ENCODE results near the gene DMRT1. TPM values are rescaled to one million over a fixed set of nuclear protein-coding genes. Genes with fewer than 3 reads are reported as not detected.

DMRT1 gene
- total RNA-seq, 1 experiment from 2014 or later: not detected

DNA sequence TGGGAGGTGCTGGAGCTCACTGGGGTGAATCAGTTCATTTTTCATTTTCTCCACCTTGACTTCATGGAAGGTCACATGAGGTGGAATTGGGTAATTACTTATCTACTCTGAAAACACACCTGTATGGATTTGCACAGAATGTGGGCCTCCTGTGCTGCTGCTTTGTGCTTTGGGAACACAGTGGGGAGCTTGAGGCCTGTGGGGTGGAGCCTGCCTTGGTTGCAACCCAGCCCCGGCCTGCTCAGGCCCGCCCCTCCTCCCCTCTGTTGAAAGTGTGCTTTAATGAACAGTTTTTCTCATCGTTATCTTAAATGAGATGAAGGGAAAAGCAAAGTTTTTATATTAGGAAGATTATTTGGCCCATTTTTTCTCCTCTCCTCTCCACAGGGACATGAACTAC is 106.5 kb downstream of the DMRT1 start:
- H3K4me3 ChIP-seq: no peak overlapping the region
- no peaks in the 10 kb centered on the region for H3K36me3 ChIP-seq
- H3K9me3 ChIP-seq: no peaks in the 10 kb centered on the region
- no peak for DNase-seq
- H3K27me3 ChIP-seq: peaks cover 8% of the 10 kb centered on the region; the same call in 1 of the 2 replicates

DNA sequence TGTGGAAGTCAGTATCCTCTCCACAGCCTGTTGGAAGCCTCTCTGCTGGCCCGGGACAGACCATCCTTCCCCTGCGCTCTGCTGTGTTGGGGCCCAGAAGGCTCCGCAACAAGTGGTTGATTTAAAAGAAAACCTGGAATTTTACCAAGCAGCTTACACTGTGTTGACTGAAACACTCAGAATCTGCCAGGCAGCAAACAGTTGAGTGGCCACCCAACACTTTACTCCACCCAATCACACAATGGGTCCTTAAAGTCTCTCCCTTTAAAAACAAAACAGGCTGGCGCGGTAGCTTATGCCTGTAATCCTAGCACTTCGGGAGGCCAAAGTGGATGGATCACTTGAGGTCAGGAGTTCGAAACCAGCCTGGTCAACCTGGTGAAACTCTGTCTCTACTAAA is 107.0 kb downstream of the DMRT1 start:
- H3K9me3 ChIP-seq: no peaks in the 10 kb centered on the region
- no peak for DNase-seq
- H3K27me3 ChIP-seq: peaks cover 8% of the 10 kb centered on the region; the same call in 1 of the 2 replicates
- no peaks in the 10 kb centered on the region for H3K36me3 ChIP-seq
- no peak overlapping the region for H3K4me3 ChIP-seq

DNA sequence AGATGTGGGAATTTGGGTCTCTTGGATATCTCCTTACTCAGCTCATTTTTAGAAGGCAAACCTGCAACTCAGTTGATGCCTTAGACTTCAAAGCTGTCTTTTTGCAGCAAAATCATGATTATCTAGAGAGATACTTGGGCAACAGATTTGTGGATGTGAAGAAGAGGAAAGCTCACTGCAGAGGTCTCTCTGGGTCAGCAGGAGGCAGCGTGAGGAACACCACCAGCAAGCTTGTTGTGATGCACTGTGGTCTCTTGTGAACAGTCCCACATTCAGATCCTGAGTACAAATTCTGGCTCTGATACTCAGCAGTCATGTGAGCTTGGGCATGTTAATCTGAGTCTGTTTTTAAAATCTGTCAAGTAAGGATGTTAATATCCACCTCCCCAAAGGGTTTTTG is 108.6 kb downstream of the DMRT1 start:
- Histone ChIP-seq H3K4me3 (no peak overlapping the region), H3K36me3 (no peaks in the 10 kb centered on the region), H3K9me3 (no peaks in the 10 kb centered on the region), H3K27me3 (peaks cover 10% of the 10 kb centered on the region; the same call in 1 of the 2 replicates)
- no peak for DNase-seq

DNA sequence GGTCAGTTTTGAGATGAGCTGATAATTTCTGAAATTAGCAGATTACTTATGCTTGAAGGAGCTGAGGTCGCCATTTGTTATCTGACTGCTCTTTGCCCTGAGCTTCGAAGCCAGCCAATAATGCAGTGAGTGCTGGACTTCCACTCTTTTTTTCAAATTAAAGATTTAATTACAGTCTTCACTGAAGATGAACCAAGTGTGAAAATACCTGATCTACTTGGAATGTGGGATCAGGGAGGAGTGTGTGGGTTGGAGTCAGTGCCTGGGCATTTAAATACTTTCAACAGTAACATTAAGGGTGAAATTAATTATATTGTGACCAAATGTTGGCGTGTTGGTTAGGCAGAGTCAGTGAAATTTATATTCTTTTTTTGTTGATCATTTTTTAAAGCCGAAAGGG is 111.0 kb downstream of the DMRT1 start:
- no peak for DNase-seq
- Histone ChIP-seq H3K4me3 (no peak overlapping the region), H3K27me3 (peaks cover 10% of the 10 kb centered on the region), H3K36me3 (no peaks in the 10 kb centered on the region), H3K9me3 (no peaks in the 10 kb centered on the region)

DNA sequence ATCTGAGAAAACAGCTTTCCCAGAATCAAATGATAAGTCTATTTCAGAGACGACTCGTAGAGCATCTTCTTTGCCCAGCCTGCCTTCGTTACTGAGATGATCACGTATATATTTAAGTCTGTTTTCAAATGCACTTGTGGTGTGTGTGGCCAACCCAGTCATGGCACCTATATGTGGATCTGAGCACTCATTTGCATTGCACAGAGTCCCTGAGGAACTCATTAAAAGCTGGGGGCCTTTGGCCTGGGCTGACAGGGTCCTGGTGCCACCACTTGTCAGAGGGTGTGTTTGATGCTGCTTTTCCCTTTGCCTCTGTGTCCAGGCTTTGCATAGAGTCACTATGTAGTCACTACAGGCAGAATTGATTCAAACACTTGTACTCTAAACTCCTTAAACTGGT is 117.6 kb downstream of the DMRT1 start:
- Histone ChIP-seq H3K9me3 (no peaks in the 10 kb centered on the region), H3K36me3 (no peaks in the 10 kb centered on the region), H3K27me3 (no peaks in the 10 kb centered on the region; the same call in none of the 2 replicates), H3K4me3 (no peak overlapping the region)
- no peak for DNase-seq

DNA sequence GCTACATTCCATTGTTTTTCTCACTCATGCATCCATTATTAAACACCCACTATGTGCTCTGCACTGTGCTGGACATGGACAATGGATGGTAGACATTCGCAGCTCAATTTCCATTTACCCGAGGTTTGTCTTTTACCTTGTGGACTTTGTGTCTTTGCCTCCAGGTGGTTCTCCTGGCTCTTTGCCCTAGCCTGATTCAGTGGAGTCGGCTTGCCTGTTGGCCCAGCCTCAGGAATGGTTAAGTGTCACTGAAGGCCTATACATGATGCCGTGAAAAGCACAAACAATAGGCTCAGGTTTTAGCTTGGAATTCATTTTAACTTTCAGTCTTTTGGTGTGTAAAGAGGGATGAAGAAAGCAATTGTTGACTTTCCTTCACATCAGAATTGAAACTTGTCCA is 118.4 kb downstream of the DMRT1 start:
- no peak for DNase-seq
- H3K27me3 ChIP-seq: no peaks in the 10 kb centered on the region; the same call in none of the 2 replicates
- H3K4me3 ChIP-seq: no peak overlapping the region
- no peaks in the 10 kb centered on the region for H3K9me3 ChIP-seq
- H3K36me3 ChIP-seq: no peaks in the 10 kb centered on the region

DNA sequence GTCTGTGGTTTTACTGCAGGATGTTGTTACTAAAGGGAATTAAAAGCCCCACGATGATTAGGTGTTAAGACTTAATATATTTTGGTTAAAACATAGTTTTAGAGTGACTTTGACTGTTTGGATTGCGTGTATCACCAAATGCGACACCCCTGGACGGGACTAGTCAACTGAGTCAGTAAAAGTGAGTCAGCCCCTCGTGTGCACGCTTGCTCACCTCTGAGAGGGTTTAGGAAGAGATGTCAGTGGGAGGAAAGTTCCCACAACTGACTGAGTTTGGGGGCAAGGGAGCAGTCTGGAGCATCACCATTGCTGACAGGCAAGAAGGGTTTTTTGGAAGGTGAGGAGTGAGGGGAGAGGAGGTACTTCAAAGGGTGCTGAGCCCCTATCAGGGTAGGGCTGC is 120.5 kb downstream of the DMRT1 start:
- Histone ChIP-seq H3K4me3 (no peak overlapping the region), H3K36me3 (no peaks in the 10 kb centered on the region), H3K9me3 (no peaks in the 10 kb centered on the region), H3K27me3 (no peaks in the 10 kb centered on the region; the same call in 1 of the 2 replicates)
- DNase-seq: peak; percentile 65

DNA sequence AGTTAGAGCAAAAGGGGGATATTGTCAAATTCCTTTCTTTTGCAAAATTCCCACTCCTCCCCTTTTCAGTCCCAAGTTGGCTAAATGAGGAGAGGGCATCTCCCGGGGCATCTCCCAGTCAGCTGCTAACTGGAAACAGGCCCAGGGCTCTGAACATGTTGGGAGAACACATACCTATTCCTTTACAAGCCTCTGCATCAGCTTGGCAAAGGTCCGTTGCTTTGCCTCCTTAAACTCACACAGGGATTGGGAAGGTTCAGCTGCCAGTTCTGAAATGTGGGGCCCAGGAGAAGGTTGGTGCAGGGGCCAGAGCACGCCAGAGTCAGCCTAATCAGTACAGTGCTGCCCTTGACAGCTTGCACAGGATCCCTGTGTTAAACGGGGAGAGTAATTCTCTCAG is 124.0 kb downstream of the DMRT1 start:
- H3K9me3 ChIP-seq: no peaks in the 10 kb centered on the region
- H3K27me3 ChIP-seq: no peaks in the 10 kb centered on the region
- no peaks in the 10 kb centered on the region for H3K36me3 ChIP-seq
- no peak overlapping the region for H3K4me3 ChIP-seq
- DNase-seq: no peak

DNA sequence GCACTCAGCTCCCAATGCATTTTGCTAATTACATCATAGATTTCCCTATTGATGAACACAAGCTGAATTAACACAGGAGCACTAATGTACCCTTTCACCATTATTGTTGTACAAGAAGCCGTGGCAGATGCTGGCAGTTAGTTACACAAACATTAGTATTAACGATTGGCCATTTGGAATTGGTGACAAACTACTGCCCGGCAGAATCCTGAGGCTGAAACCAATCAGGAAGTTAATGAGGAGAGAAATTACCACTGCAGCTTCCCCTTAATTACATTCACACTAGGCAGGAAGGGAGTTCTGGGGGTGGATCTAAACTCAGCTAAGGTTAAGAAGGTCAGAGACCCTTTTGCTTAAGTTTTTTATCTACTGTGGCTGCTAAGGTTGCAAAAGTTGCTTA is 125.4 kb downstream of the DMRT1 start:
- no peaks in the 10 kb centered on the region for H3K27me3 ChIP-seq
- no peak for DNase-seq
- no peak overlapping the region for H3K4me3 ChIP-seq
- H3K36me3 ChIP-seq: no peaks in the 10 kb centered on the region
- H3K9me3 ChIP-seq: no peaks in the 10 kb centered on the region

DNA sequence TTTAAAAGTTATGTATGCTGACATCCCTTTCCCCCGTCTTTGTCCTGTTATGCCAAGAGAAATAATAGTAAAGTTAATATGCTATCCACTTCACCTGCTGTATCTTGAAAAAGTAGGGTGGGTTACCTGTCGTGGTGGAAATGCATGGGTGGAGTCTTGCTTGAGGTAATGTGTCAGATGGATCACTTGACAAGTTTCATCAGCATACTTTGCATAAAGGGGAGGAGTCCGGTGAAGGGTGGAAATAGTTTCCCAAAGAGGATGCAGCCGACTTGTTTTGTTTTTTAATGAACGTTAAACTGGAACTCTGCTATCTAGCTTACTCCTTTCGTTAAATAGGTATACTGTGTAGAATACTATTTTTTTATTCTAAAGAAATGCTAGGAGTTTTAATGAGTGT is 125.9 kb downstream of the DMRT1 start:
- DNase-seq: no peak
- Histone ChIP-seq H3K36me3 (no peaks in the 10 kb centered on the region), H3K9me3 (no peaks in the 10 kb centered on the region), H3K27me3 (no peaks in the 10 kb centered on the region), H3K4me3 (peak overlapping the region; percentile 44)

DNA sequence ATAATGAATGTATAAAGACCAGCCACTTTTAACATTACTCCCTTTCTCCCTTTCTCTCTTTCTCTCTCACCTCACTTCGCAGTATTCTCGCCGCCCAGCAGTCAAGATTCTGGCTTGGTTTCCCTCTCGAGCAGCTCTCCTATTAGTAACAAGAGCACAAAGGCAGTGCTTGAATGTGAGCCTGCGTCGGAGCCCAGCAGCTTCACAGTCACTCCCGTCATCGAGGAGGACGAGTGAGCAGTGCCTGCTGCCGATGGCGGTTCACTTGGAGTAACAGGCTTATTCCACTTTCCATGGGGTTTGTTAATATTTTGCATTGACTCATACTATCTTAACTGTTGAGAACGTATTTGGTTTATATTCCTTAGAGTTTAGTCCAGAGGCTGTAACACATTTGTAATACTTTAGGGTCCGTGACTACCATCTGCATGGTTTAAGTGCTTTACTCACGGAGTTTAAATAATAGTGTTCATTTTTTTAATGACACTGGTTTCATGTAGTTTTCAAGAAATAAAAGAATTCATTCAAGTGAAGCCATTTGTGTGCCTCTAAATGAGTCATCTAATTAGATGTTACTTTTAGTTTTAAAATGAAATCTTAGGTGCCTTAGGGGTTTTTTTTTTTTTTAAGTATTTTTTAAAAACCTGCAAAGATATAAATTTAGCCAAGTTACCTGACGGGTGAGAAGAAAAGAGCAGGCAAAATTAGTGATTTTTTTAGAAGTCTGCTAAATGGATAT is 126.6 kb downstream of the DMRT1 start:
- Histone ChIP-seq H3K27me3 (no peaks in the 10 kb centered on the region), H3K4me3 (peak overlapping the region; percentile 44), H3K9me3 (no peaks in the 10 kb centered on the region), H3K36me3 (no peaks in the 10 kb centered on the region)
- DNase-seq: peak; percentile 72

DNA sequence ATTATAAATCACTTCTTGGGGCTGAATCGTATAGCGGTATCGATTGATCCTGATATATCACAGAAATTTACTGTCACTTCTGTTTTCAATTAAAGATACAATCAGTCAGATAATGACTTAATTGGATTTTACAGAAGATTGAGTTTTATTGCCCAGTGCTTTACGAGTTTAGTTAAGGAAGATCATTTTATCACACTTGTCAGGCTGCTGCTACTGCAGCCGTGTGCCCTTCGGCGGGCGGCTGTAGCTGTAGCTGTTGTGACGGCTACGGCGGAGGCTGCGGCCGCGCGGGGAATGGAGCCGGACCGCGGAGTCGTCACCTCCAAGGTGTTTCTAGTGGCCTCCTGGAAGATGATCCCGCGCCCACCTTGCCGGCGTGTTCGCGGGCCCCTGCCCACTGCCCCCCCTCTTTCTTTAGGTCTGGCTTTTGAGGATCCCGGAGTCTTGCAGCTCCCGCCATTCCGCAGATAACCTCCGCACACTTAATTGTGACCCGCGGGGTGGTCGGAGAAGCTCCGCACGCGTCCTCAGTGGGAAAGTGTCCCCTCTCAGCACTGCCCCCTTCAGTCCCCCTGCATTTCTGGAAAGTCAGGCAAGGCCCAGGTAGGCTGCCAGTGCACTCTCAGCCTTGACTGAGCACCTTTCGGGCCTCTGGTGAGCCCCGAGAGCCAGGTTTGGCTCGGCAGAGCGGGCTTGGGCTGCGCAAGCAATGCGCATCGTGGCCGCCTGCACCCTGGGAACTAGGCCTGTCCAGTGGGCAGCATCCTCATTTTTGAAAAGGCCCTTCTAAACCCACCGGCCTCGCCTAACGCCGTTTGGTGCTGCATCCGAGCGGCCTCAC is 128.0 kb downstream of the DMRT1 start:
- no peaks in the 10 kb centered on the region for H3K27me3 ChIP-seq
- DNase-seq: no peak
- no peaks in the 10 kb centered on the region for H3K9me3 ChIP-seq
- 0 out of 2 replicates have a peak overlapping the region, but pooled peaks have one; percentile 44 for H3K4me3 ChIP-seq
- no peaks in the 10 kb centered on the region for H3K36me3 ChIP-seq

DNA sequence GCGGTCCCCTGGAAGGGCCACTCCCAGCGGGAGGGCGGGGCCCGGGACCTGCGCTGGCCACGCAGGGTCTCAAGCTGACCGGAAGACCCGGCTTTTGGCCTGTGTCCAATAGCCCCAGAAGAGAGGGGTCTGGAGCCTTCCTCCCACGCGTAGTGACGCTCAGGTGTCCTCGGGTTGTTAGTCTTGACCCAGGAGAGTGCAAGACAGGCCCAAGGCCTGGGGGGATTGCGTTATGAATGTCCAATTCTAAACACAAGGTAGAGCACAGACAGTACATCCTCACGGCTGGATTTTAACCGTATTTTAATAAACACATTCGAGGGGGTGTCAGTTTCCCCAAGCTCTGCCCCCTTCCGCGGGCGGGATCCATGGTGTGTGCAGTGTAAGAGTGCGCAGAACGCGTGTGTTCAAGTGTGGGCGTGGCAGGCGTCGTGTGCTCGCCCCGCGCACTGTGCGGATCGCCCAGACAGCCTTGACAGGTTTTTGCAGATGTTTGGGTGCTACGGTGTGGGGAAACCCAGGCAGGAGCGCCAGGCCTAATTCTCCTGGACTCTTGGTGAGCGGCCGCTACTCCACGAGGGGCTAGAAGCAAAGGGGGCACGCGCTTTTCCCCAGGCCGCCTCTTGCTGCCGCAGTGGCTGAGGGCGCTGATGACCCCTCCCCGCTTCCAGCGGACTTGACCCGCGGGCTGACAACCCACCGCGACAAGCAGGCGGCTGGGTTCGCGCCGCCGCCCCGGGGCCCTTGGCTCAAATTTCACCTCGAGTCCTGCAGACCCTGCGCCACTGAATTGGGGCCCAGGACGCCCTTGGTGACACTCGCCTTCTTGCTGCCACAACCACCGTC is 128.9 kb downstream of the DMRT1 start:
- no peak for DNase-seq
- no peaks in the 10 kb centered on the region for H3K36me3 ChIP-seq
- H3K4me3 ChIP-seq: no peak overlapping the region
- no peaks in the 10 kb centered on the region for H3K9me3 ChIP-seq
- no peaks in the 10 kb centered on the region for H3K27me3 ChIP-seq

DNA sequence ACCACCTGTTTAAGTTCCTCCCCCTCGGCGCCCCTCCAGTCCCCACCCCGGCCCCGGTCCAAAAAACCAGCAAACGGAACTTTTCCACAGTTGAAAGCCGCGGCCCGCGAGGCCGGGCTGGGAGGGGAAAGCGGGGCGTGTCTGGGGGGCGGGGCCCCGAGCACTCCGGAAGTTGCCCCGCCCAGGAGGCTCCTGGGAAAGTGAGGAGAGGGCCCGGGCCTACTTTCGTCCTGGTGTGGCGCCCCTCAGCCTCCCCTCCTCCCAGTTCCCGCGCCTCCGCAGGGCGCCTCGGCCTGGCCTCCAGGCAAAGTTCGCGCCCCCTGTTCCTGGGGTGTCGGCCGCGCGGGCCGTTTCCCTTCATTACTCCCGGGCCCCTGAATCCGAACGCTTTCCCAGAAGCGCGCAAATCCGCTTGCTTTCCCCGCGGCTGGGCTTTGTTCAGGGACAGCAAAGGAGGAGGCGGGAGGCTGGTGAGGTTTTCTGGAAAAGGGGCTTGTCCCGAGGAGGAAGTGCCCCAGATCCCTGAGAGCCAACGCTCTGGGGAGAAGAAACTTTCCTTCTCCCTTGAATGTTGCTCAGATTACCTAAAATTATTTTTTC is 130.5 kb downstream of the DMRT1 start:
- H3K4me3 ChIP-seq: peak overlapping the region; percentile 43
- H3K27me3 ChIP-seq: no peaks in the 10 kb centered on the region
- peak; percentile 69 for DNase-seq

DNA sequence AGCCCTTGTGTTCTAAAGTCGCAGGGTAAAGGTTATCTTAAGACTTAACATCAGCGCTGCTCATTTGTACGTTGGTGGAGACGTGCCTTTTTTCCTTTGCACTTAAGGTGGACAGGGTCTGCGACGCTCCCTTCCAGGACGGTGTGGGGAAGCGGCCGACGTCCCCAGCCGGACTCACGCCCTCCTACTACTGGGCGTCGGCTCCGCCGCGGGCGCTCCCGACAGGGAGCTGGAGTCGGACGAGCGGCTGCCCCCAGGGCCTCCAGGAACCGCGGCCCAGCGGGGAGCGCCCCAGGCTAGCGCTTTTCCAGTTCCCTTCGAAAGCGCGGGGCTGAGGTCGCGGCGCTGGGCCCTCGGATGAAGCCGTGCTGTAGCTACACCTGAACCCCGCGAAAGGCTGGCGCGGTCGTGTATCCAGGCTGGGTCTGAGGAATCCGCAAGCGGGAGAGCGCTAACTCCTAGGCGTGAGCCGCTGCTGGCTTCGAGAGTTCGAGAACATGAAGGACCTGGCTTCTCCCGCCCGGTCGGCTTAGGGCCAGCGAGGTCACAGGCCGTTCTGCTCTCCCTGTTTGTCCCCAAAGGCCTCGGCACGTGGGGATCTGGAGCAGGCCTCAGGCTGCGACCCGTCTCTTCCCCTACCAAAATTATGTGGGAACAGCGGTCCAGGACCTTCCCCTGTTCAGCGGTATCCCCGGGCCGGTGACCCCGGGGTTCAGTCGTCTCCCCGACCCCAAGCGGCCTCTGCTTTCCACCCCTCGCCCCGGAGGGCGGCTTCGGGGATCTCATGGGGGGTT is 131.2 kb downstream of the DMRT1 start:
- no peaks in the 10 kb centered on the region for H3K9me3 ChIP-seq
- H3K4me3 ChIP-seq: peak overlapping the region; percentile 43
- no peaks in the 10 kb centered on the region for H3K36me3 ChIP-seq
- DNase-seq: no peak
- no peaks in the 10 kb centered on the region for H3K27me3 ChIP-seq

More for the DNA sequence above, 130.5 kb downstream of the DMRT1 start:
- Histone ChIP-seq H3K9me3 (no peaks in the 10 kb centered on the region), H3K36me3 (no peaks in the 10 kb centered on the region)

Data from MG63 (cell line).